HG03565 (cell line): Measurements from ENCODE around the gene GRIK2.
A peak's percentile ranks its signal among the peaks of the same experiment; 100 is the strongest.

Experiments used
- ATAC-seq: cut with Tn5 transposase; IDR thresholded peaks from one replicate; pipeline ENCODE4 v1.9.1; 2021; ENCODE audit warnings: mild to moderate bottlenecking, moderate library complexity; ENCODE audit not compliant: unreplicated experiment

GRIK2 gene

DNA sequence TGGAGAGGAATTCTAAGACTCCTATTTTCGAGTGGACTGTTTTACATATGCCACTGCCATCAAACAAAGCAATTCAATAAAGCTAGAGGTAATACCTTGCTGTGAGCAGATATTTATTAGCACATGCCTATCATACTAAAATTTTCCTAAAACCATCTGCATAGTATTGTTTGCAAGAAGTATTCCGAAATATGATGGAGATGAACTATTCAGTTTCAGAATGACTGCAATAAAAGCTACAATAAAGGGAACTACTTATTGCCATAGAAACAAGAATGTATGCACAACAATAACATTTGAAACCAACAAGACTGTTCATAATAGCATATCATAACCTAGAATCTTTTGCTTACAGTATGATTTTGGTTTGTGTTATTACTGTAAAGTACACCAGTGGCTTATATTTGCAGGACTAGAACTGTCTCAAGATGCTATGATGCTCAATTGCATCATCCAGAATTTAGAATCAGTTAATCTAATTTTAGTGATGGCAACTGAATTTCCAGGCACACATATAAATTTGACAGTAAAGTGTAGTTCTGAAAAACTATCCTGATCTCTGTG is 144.3 kb downstream of the GRIK2 start:
- ATAC-seq: no peak

DNA sequence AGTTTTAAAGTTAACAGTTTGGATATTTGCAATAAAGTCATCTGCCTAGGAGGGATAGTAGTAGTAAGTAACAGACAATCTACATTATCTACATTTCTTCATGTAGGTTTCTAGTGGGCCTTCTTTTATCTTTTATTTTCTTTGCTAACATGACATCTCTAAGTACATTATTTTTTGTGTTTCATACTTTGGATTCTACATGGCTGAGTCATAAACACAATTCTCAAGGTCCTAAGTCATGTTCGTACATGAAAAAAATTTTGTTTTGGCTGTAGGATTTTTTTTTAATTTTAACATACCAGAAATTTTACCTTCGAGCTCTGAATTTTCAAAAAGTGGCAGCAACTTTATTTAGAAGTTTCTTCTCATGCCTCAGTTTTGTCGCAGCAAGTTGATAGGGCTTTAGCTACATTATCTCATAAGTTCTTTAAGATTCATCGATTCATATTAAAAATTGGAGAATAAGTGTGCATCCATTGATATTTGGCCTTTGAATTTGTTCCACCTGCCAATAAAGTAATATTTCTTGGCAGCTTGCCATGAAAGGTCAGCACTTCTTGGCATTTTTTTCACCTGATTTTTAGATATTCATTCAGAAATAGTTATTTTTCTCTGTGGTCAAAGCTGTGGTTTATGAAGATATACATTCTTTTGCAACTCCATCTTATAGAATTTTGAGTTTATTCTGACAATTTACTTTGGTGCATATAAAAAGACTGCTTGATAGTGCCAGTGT is 146.2 kb downstream of the GRIK2 start:
- no peak for ATAC-seq

DNA sequence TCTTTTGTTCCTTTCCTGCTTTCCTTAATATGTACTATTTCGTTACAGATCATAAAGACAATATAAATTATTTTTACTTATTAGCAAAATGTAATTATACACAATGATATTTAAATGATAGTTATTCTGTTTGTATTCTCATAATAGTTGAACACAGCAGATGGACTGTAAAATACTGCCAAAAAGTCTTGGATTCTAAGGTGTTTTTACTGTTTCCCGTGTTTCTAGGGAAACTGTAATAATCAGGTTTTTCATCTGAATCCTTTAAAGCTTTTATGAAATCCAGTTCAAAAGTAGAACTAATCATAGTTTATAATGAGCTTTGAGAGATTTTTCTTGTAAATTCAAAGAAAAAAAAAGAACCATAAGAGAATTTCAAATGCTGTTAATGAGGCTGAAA is 148.4 kb downstream of the GRIK2 start:
- ATAC-seq: no peak

DNA sequence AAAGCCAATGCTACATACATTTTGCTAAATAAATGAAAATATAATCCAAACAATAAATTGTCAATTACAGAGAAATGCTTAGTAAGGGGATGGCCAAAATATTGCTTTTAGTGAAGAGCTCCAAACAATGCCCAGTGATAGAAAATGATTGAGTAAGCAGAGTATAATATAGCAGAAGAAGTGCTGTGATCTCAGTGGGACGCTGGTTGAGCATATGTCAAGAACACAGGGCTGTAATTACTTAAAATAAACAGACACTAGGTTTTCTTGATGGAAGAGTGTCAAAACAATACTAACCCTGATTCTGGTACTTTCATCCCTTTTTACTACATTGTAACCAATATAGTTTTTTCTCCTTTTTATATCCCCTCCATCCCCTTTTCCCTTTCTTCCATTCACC is 150.3 kb downstream of the GRIK2 start:
- ATAC-seq: no peak

DNA sequence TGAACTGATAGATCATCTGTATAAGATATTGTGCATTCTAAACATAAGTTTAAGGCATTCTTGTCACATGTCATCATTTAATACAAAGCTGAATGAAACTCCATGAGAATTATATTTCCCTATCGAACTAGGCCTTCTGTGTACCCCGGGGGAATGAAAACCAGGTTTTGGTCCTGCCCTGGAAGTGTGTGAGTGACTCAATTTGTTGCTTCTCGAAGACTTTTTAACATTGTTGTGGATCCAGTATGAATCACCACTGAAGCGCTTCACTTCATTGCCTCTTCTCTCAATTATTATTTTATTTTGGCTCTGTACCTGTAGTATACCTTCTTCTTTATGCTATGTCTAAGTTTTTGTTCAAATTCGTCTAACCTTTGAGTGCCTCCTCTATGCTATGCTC is 150.8 kb downstream of the GRIK2 start:
- ATAC-seq: no peak

DNA sequence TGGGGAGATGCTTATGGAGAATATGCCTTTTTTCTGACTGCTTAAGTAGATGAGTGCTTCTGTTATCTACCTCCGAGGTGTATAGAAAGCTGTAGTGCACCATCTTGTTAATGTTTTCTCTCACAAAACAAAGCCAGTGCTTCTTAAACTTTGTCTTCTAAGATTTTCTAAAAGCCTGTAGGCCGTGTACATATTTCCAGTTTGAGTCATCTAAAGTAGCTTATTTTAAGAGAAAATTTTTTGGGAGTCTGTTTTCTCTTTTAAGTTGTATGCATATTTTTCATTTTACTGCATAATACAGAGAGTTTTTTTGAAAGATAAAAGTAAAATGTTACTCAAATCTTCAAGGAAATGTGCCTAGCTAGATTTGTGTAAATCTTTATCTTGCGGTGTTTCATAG is 151.7 kb downstream of the GRIK2 start:
- ATAC-seq: no peak

DNA sequence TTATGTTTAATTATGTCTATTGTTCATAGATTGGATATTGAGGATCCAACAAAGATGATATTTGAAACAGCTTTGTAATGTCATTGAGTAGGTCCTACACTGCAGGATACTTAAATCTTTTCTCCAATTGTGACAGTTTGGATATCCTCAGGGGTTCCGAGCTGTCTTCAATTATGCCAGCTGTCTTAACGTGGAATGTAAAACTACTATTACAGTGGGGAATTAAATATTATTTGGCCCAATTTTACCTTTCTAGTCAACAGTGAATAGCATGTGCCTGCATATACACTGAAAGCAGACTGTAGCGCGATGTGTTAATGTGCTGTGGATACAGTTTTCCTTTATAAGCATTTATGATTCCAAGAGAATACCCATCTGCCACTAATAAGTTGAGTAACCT is 156.9 kb downstream of the GRIK2 start:
- no peak for ATAC-seq

DNA sequence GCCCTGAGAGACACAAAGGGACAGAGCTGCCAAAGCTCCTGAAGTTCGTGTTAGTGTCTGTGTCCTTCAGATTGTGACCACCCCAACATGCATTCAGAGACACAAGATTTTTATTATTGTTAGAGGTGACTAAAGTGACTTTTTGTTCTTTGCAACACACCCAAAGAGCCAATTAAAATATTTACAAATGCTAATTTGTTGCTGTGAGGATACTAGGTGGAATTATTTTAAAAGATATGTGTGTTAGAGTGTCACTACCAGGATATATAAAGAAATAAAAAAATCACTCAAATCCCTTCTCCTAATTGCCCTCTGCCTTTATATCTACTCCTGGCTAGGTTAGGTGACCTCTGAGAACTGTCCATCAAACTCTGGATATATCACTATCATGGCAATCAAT is 160.7 kb downstream of the GRIK2 start:
- no peak for ATAC-seq

DNA sequence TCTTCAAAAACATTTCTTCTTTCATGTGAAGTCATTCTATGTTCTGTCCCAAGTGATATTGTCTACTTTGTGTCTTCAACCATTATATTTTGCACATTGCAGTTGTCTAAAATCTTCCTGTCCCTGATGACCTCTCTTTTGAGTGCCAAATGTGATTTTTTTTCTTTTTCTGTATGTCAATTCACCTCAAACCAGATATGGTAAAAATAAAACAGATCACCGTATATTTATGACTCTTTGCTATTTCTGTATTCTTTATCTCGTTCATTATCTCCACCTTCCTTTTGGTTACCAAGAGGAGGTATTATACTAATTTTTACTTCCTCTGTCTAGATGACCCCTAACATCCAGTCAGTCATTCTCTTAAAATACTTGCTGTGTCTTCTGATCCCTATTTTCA is 165.2 kb downstream of the GRIK2 start:
- no peak for ATAC-seq

DNA sequence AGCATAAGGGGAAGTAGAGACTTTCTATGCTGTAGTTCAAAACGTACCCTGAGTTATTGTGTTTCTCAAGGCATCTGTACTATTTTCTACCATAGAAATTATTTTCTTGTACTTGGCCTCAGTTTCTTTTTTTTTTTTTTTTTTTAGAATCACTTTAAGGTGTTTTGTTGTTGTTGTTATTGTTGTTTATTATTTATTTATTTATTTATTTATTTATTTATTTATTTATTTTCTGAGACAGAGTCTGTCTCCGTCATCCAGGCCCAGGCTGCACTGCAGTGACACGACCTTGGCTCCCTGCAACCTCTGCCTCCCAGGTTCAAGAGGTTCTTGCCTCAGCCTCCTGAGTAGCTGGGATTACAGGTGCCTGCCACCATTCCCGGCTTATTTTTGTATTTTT is 179.1 kb downstream of the GRIK2 start:
- no peak for ATAC-seq

DNA sequence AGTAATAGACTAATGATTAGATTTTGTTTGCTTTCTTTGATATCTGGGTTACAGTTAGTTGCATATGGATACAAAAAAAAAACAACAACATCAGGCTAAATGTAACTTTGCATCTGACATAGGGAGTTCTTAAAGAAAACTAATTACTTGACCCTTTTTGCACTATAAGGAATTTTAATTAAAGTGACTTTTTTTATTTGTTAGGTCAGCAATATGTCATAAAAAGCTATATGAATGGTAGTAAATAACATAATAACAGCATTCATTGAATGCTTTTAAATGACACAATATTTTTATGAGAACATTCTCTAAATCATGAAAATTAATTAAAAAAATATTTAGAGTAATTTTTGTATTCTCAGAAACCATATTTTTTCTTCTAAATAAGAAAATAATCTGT is 183.6 kb downstream of the GRIK2 start:
- no peak for ATAC-seq

DNA sequence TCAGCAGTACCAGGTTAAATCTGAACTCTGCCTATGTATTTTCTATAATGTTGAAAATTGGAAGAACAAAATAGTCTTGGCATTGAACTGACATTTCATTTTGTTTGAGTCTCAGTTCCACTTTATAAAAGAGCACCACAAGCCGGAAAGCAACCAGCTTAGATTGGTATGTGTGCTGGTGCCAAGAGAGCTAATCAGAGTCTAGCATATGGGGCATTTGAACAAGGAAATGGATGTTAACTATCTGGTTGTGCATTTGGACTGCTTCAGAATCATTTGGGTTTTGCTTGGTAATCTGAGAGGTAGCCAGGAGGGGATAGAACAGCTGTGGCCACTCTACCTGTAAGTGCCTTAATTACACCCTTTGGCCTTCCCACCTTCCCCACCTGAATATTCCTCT is 184.8 kb downstream of the GRIK2 start:
- no peak for ATAC-seq

DNA sequence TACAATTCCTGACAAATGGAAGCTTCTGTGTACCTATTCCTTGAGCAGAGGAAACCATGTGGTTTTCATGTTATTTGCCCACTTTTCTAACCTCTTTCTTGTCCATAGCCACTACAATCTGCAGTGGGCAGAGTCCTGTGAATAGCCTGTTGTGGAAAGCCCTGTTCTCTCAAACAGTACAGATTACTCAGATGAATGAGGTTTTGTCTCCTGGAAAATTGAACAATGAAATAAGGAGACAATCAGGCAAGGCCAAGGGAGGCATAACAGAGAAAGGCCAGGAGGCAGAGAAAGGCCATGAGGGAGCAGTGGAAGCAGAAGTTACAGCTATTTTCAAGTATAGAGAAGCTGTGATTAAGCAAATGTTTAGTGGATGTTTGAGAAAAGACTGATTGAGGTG is 189.3 kb downstream of the GRIK2 start:
- ATAC-seq: no peak

DNA sequence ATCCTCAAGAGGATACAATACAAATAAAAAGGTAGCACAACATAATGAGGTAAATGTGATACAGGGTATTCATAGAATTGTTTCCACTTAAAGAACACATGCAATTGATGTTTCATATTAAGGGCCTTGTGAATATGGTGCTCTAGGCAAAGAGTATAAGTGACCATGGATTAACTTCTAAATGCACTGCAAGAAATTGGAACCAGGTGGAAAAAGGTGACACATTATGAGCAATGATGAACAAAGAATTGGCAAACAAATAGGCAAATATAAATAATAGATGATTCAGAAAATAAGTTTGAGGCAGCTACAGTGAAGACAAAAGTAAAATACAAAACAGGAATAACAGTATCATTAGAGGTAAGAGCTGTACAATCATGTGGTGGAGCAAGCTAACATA is 192.0 kb downstream of the GRIK2 start:
- no peak for ATAC-seq

DNA sequence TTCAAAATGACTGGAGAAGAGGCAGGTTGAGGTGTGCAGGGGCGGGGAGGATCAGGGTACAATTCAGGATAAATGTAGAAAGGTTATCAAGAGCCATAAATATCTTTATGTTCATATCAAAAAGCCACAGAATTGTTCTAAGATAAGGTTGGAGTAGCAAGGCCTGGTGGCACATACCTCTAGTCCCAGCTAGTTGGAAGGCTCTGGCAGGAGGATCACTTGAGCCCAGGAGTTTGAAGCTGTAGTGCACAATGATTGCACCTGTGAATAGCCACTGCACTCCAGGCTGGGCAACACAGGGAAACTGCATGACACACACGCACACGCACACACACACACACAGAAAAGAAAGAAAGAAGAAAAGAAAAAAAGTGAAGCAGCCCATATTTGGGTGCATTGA is 194.8 kb downstream of the GRIK2 start:
- no peak for ATAC-seq

DNA sequence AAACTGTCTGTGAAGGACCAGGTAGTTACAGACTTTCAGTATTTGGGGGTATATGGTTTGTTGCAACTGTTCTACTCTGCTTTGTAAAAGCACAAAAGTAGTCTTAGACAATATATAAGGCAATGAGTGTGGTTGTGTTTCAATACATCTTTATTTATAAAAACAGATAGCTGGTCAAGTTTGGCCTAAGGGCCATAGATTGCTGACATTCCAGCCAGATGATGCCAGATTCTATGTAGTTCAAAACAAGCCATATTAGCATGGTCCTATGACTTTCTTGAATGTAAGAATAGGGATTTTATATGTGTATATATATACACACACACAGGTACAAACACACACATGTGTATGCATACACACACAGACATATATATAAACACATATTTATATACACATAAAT is 201.8 kb downstream of the GRIK2 start:
- ATAC-seq: no peak

DNA sequence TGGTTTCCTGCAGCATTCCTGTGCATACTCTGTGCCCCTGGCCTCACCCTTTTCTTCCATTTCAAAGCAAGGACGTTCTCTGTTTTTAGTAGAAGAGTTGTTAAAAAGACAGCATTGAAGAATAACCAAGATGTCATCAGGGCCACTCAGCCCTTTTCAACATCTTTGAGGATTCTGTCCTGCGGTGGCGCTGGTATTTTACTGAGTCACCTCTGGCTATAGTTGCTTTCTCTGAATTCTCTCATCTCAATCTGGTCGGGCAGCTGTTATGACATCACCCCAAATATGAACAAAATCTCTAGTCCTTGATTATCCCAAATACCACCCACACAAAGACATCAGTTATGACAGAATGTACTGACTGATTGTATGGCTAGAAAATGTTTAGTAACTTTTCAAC is 204.2 kb downstream of the GRIK2 start:
- ATAC-seq: no peak

DNA sequence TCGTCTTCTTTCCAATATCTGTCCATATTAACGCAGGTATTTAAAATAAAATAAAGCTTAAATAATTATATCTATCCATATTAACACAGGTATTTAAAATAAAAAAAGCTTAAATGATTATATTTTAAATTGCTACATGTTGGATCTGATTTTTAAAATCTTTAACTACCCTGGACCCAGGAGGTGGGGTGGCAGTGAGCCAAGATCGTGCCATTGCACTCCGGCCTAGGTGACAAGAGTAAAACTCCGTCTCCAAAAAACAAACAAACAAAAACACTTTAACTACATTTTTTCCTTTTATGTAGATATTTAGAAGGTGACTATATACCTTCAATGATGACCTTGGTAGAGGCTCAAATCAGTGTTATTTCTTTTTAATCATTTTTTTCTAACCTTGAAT is 211.9 kb downstream of the GRIK2 start:
- ATAC-seq: no peak

DNA sequence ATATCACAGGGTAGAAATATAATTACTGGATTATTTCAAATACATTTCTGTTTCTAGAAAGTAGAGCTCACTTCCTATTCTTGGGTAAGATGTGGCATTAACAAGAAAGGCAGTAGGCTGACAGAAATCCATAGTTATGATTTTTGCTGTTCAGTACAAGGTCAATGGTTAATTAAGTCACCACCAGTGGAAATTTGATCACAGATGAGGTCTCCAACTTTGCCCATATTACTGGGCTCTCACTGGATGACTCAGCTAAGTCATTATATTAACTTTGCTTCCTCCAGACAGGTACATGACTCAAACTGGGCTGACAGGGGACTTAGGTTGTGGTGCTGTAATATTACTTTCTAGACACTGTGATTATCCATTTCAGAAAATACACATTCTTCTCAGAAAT is 212.4 kb downstream of the GRIK2 start:
- ATAC-seq: peak; percentile 83

DNA sequence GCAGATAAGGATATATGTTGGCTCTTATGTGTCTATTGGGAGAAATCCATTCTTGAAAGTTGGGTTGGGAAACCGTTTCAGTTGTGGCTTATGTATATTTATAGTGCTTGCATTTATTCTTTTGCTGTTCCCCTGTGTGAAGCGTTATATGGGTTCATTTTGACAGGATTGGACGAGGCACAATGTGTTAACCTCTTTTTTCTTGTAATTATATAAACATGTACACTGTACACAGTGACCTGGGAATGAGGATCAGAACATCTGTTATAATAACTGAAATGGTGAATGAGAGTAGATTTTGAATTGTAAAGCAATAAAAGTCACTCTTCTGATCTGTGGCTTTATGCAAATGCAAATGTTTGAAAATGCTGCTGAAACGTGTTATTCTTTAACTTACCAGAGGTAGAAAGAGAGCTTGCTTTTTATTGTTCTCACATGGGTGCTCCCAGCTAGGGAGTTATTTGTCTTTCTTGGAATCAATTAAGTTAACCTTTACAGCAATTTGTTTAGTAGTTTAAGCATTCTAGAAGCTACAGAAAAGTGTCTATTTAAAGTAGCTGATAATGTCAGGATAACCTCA is 213.7 kb downstream of the GRIK2 start:
- ATAC-seq: no peak

DNA sequence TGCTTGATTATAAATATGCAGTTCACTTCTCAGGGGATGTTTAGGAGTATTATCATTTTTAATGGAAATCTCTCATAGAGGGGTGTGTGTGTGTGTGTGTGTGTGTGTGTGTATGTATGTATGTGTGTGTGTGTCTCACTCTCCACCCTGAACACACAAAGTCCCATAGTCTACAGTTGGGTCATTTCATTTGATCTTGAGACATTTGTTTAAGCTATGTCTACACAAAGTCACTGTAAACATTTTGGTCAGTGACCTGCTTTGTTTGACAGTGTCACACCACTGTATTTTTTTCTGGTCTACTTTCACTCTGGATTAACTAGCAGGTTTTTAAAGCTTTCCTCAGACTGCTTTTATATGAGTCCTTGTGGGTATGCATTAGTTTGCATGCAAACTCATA is 215.2 kb downstream of the GRIK2 start:
- no peak for ATAC-seq

DNA sequence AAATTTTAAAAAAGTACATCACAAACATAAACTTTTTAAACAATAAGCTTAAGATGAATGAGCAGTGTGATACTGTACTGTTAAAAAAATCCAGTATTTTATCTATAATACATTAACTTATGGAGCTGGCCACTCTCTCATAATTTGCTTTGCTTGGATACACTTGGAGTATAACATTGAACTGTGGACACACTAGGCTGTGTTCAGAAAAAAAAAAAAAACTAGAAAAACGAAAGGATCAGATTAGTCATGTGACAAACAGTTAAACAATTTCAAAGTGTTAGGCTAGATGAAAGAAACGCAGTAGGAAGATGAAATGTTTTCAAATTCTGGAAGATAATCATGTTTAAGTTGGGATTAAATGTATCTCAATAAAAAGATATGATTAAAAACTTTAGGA is 220.0 kb downstream of the GRIK2 start:
- no peak for ATAC-seq

DNA sequence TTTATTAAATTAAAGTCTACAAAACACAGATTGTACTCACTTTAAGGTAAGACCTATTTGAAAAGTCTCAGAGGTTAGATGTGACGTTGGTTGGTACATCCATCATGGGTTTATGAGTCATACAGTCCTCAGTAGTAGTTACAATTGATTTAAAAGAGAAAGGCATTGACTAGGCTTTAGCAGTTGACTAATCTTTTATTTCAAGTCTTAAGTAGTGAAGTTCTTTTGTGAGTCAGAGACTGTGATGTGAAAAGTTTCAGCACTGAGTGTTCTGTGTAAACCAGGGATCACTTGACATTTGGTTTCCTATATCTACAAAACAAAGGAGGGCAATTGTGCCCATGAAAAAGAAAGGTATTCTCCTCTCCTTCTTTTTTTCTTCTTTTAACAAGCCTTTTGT is 221.3 kb downstream of the GRIK2 start:
- ATAC-seq: peak; percentile 64
